22Rv1 (cell line): ENCODE data around the gene TANK.

Source experiments
- ZFX ChIP-seq: fragments of 450-650 bp; IDR thresholded peaks from 2 replicates; pipeline ENCODE4 v1.6.1; 2017; ENCODE audit warnings: antibody characterized with exemption, borderline replicate concordance
- TF ChIP-seq, protein P1 (sequence below): fragments of 450-650 bp; IDR thresholded peaks from 2 replicates; pipeline ENCODE4 v1.5.1; 2017; ENCODE audit warnings: mild to moderate bottlenecking

DNA sequence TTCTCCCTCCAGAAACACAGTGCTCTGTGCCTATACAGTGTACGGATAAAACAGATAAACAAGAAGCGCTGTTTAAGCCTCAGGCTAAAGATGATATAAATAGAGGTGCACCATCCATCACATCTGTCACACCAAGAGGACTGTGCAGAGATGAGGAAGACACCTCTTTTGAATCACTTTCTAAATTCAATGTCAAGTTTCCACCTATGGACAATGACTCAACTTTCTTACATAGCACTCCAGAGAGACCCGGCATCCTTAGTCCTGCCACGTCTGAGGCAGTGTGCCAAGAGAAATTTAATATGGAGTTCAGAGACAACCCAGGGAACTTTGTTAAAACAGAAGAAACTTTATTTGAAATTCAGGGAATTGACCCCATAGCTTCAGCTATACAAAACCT lies 70.7 kb downstream of the TANK start:
- TF ChIP-seq, protein P1, sequence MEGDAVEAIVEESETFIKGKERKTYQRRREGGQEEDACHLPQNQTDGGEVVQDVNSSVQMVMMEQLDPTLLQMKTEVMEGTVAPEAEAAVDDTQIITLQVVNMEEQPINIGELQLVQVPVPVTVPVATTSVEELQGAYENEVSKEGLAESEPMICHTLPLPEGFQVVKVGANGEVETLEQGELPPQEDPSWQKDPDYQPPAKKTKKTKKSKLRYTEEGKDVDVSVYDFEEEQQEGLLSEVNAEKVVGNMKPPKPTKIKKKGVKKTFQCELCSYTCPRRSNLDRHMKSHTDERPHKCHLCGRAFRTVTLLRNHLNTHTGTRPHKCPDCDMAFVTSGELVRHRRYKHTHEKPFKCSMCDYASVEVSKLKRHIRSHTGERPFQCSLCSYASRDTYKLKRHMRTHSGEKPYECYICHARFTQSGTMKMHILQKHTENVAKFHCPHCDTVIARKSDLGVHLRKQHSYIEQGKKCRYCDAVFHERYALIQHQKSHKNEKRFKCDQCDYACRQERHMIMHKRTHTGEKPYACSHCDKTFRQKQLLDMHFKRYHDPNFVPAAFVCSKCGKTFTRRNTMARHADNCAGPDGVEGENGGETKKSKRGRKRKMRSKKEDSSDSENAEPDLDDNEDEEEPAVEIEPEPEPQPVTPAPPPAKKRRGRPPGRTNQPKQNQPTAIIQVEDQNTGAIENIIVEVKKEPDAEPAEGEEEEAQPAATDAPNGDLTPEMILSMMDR: no peak
- TF ChIP-seq ZFX: no peak
